HL-60/S4 (cell line): ENCODE results near the gene NNMT.

ENCODE experiments used
- in situ Hi-C: fragments of 300-500 bp; cut with MboI; formaldehyde crosslinking; loops from 2 replicates; pipeline ENCODE4 v1.14.3; 2022; ENCODE audit warnings: low sequenced_read_pairs

The NNMT gene

GRCh38 chr11:114261791-114262190 lies 34.4 kb upstream of the NNMT start:
- in situ Hi-C loops, result loop anchor here (10.0 to 25.0 kb wide), 3 partner anchors 267 to 949 kb away; partner anchors contain the start of gene TTC12

GRCh38 chr11:114262681-114263512 lies 33.3 kb upstream of the NNMT start:
- in situ Hi-C loops, result loop anchor here (10.0 to 25.0 kb wide), 3 partner anchors 268 to 951 kb away; partner anchors contain the start of gene TTC12

- in situ Hi-C loops, result loop anchor here (10.0 to 25.0 kb wide), 3 partner anchors 269 to 951 kb away; partner anchors contain the start of gene TTC12
These were observed 32.6 kb upstream of the NNMT start for GRCh38 chr11:114263513-114264170.

GRCh38 chr11:114264381-114264780 lies 31.8 kb upstream of the NNMT start:
- in situ Hi-C loops, result loop anchor here (10.0 to 25.0 kb wide), 3 partner anchors 270 to 952 kb away; partner anchors contain the start of gene TTC12

GRCh38 chr11:114265122-114265878 lies 30.9 kb upstream of the NNMT start:
- in situ Hi-C loops, result loop anchor here (10.0 to 25.0 kb wide), 3 partner anchors 270 to 953 kb away; partner anchors contain the start of gene TTC12

- in situ Hi-C loops, result loop anchor here (10.0 to 25.0 kb wide), 3 partner anchors 275 to 957 kb away; partner anchors contain the start of gene TTC12
These were observed 26.7 kb upstream of the NNMT start for GRCh38 chr11:114269498-114269897.

- in situ Hi-C loops, result loop anchor here (25.0 kb wide), 1 partner anchor 958 kb away; the partner anchor contains the start of gene TTC12
These were observed 25.5 kb upstream of the NNMT start for GRCh38 chr11:114270531-114271270.

GRCh38 chr11:114271316-114271715 lies 24.9 kb upstream of the NNMT start:
- in situ Hi-C loops, result loop anchor here (25.0 kb wide), 1 partner anchor 959 kb away; the partner anchor contains the start of gene TTC12

GRCh38 chr11:114272311-114272710 lies 23.9 kb upstream of the NNMT start:
- in situ Hi-C loops, result loop anchor here (25.0 kb wide), 1 partner anchor 960 kb away; the partner anchor contains the start of gene TTC12

GRCh38 chr11:114273071-114273470 lies 23.1 kb upstream of the NNMT start:
- in situ Hi-C loops, result loop anchor here (25.0 kb wide), 1 partner anchor 961 kb away; the partner anchor contains the start of gene TTC12

GRCh38 chr11:114273890-114274635 lies 22.1 kb upstream of the NNMT start:
- in situ Hi-C loops, result loop anchor here (25.0 kb wide), 1 partner anchor 962 kb away; the partner anchor contains the start of gene TTC12

- in situ Hi-C loops, result loop anchor here (25.0 kb wide), 1 partner anchor 962 kb away; the partner anchor contains the start of gene TTC12
These were observed 21.6 kb upstream of the NNMT start for GRCh38 chr11:114274637-114275036.

- in situ Hi-C loops, result no loop called here
These were observed 20.9 kb upstream of the NNMT start for GRCh38 chr11:114275280-114275679.

- in situ Hi-C loops, result no loop called here
These were observed 20.1 kb upstream of the NNMT start for GRCh38 chr11:114276077-114276476.

GRCh38 chr11:114277637-114278341 lies 18.4 kb upstream of the NNMT start:
- in situ Hi-C loops, result no loop called here

- in situ Hi-C loops, result no loop called here
These were observed 17.7 kb upstream of the NNMT start for GRCh38 chr11:114278342-114279065.

GRCh38 chr11:114279792-114280546 lies 16.2 kb upstream of the NNMT start:
- in situ Hi-C loops, result no loop called here
